GM20000 (cell line): ENCODE data around the gene CCDC102B.
"Not testable (repeated sequence)": the region's sequence is repeated elsewhere in the genome, so short reads cannot be mapped to it uniquely, and the experiment has no call there.

Experiments
- DNase-seq: peaks from one replicate; pipeline ENCODE4 v3.0.0; 2012; ENCODE audit warnings: low spot score
- TF ChIP-seq, protein P1 (sequence below): IDR thresholded peaks from 2 replicates; pipeline ENCODE4 v1.5.1; 2012; ENCODE audit warnings: mild to moderate bottlenecking, control low read depth; ENCODE audit errors: extremely low read depth, missing control alignments

CCDC102B gene

DNA sequence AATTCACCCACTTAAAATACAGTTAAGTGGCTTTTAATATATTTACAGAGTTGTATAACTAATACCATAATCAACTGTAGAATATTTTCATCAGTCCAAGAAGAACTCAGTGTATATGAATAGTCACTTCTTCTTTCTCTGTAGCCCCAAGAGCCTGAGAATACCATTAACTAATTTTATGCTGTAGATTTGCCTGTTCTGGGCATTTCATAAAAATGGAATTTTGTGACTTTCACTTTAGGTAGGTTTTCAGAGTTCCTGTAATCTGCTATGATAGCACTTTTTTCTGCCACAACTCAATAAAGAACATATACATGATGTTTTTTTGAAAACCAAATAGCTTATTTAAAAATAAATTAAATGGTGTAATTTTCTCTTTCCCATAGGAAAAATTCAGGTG lies 57.6 kb downstream of the CCDC102B start:
- DNase-seq: no peak
- TF ChIP-seq, protein P1, sequence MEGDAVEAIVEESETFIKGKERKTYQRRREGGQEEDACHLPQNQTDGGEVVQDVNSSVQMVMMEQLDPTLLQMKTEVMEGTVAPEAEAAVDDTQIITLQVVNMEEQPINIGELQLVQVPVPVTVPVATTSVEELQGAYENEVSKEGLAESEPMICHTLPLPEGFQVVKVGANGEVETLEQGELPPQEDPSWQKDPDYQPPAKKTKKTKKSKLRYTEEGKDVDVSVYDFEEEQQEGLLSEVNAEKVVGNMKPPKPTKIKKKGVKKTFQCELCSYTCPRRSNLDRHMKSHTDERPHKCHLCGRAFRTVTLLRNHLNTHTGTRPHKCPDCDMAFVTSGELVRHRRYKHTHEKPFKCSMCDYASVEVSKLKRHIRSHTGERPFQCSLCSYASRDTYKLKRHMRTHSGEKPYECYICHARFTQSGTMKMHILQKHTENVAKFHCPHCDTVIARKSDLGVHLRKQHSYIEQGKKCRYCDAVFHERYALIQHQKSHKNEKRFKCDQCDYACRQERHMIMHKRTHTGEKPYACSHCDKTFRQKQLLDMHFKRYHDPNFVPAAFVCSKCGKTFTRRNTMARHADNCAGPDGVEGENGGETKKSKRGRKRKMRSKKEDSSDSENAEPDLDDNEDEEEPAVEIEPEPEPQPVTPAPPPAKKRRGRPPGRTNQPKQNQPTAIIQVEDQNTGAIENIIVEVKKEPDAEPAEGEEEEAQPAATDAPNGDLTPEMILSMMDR: no peak

DNA sequence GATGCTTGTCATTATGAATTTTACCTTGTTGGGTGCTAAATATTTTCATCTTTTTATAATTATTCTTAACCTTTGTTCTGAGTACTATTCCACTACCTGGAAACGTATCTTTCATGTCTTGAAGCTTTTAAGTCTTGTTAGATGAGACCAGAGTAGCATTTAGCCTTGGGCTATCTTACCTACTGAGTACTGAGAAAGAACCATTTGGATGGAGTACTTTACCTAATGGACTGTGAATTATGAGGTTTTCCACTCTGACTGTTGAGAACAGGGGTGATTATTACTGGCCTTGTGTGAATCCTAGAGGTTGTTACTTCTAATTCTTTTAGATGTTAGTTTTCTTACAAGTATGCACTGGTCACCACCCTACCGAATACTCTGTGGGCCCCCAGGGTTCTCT lies 63.5 kb downstream of the CCDC102B start:
- TF ChIP-seq, protein P1: no peak
- DNase-seq: no peak

DNA sequence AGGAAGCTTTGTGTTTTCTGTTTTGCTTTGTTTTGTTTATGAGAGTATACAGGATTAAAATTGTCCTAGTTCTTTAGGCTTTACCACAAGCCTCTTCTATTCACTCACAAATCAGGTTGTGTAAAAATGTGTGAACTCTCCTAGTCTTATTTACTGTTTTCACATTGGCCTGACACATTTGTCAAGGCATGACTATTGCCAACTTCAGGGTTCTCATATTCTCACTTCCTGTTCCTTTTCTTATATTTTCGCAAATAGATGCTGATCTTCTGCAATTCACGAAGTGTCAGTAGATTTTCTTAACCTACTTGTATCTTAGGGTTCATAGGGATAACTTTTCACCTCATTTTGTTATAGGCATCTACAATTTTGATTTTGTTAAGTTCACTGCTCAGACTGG lies 67.1 kb downstream of the CCDC102B start:
- TF ChIP-seq, protein P1: no peak
- no peak for DNase-seq

DNA sequence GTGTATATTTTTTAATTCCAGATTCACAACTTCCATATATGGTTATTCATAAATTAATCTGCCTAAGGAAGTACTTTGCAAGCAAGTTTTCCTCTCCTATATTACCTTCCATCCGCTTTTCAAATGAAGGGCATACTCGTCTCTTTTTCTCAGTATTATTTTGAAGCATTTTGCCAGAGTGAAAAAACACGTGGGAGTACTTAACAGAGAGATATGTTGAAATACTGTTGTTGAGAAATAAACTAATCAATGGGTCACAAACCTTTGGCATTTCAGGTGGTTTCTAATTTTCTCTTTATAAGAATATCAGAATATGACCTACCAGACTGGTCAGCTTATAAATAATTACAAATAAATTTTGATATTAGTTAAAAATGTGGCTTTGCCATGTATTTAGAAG lies 67.6 kb downstream of the CCDC102B start:
- TF ChIP-seq, protein P1: no peak
- DNase-seq: no peak

DNA sequence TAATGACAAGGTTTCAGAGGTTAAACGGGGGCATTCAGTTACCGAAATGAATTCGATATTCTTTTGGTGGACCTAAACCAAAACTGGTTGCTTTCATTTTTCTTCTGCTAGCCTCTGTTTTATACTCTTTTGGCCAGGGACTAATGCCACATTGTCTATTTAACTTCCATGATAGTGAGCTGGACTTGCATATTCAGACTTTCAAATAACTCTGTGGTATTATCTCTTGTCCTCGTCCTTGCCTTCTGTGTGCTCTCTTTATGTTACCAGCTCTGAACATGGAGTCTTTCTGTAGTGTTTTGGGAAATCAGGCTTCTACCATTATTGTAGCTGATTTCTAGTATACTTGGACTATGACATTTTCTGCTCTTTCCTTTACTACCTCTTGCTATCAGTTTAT lies 75.1 kb downstream of the CCDC102B start:
- TF ChIP-seq, protein P1: no peak

DNA sequence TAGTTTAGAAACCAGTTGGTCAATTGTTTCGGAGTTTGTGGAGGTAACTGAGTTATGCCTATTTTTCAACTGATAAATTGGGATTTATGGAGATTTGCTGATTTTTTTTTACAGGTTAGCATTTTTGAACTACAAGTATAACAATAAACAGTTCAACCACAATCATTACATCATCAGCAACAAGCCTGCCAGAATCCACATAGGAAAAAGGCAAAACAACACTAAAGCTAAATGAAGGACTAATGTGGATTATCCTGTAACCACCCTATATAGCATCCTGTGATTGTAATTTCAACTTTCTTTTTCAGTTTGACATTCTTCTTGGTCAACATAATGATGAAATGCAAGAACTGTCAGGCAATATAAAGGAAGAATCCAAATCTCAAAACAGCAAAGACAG lies 76.5 kb downstream of the CCDC102B start:
- TF ChIP-seq, protein P1: no peak
- no peak for DNase-seq

More for the DNA sequence above, 75.1 kb downstream of the CCDC102B start:
- DNase-seq: no peak

DNA sequence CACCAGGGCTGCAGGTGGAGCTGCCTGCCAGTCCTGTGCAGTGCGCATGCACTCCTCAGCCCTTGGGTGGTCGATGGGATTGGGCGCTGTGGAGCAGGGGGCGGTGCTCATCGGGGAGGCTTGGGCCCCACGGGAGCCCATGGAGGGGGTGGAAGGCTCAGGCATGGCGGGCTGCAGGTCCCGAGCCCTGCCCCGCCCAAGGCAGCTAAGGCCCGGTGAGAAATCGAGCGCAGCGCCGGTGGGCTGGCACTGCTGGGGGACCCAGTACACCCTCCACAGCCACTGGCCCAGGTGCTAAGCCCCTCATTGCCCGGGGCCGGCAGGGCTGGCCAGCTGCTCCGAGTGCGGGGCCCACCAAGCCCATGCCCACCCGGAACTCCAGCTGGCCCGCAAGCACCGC lies 82.1 kb downstream of the CCDC102B start:
- not testable (repeated sequence) for DNase-seq

DNA sequence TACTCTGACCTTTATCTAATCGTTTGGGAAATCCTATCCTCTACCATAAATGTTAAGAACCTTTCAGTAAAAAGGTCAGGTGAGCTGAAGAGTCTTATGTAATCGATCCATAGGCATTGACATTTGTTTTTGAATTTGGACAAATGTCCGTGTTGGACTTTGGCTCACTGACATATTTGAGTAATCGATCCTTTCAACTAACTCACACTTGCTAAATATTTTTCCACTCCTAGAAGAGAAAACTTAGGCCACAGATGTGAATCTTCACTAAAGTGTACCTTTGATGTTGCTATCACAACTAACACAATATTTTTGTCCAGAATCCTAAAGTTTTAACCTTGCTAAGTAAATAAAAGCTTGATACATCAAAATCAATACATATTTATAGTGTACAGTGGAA lies 89.5 kb downstream of the CCDC102B start:
- TF ChIP-seq, protein P1: no peak
- no peak for DNase-seq
